Nephron progenitor cell (in vitro differentiated cells): ENCODE results near the gene SIL1.

Experiments
- DNase-seq: peaks from one replicate; pipeline ENCODE4 v3.0.0; 2021
- H3K27ac Mint-ChIP-seq: 2 replicates; pipeline ENCODE4 v1.8.0; 2021; ENCODE audit warnings: mild to moderate bottlenecking, moderate library complexity, mixed read lengths
- H3K27me3 Mint-ChIP-seq: 2 replicates; pipeline ENCODE4 v1.8.0; 2021; ENCODE audit warnings: mild to moderate bottlenecking, low read depth, mixed read lengths; ENCODE audit not compliant: poor library complexity
- H3K36me3 Mint-ChIP-seq: 2 replicates; pipeline ENCODE4 v1.8.0; 2021; ENCODE audit warnings: low read depth, mixed read lengths
- H3K4me1 Mint-ChIP-seq: 2 replicates; pipeline ENCODE4 v1.8.0; 2021; ENCODE audit warnings: mixed read lengths
- H3K4me3 Mint-ChIP-seq: 2 replicates; pipeline ENCODE4 v1.8.0; 2021; ENCODE audit warnings: mild to moderate bottlenecking, moderate library complexity, mixed read lengths
- H3K9me3 Mint-ChIP-seq: 2 replicates; pipeline ENCODE4 v1.8.0; 2021; ENCODE audit warnings: mild to moderate bottlenecking, moderate library complexity, mixed read lengths
- CTCF ChIP-seq: fragments of 200-600 bp; sonication (generic); IDR thresholded peaks from 2 replicates; pipeline ENCODE4 v1.5.0; 2021; ENCODE audit warnings: antibody characterized with exemption

The SIL1 gene

DNA sequence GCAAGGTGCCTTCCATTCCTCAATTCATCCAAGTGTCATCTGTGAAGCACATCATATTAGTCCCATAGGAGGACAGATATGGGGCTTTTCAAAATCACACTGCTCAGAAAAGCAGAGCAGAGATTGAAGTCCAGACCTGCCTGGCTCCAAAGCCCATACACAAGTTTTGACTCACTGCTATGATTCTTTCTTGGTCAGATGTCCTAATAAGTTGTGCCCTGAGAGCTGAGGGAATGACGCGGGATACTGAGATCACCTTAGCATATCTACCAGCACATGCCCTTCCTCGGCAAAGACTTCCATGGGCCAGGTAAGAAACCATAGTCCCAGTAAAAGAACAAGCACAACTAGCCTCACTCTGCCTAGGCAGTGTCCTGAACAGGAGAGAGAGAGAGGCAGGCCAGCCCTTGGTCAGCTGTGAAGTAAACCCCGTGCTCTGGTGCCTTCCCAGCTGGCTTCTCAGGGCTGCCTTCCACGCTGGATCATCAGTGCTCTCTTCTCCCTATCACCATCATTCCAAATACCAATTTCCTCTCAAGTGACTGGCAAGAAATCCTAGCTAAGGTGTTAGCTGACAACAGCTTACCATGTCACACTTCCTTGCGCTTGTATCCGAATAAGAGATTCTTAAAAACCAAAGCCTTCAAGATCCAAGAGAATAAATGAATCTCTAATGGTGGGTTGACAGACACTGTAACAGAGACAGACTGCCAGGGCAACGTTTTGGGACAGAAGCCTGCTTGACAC is 73.2 kb downstream of the SIL1 start:
- TF ChIP-seq CTCF, result no peak
- no peaks in the 10 kb centered on the region for H3K9me3 Mint-ChIP-seq
- H3K36me3 Mint-ChIP-seq, result no peaks in the 10 kb centered on the region
- H3K27me3 Mint-ChIP-seq, result no peaks in the 10 kb centered on the region
- peaks cover 6% of the 10 kb centered on the region for H3K4me1 Mint-ChIP-seq
- H3K27ac Mint-ChIP-seq, result no peak overlapping the region
- no peak for DNase-seq
- no peak overlapping the region for H3K4me3 Mint-ChIP-seq

DNA sequence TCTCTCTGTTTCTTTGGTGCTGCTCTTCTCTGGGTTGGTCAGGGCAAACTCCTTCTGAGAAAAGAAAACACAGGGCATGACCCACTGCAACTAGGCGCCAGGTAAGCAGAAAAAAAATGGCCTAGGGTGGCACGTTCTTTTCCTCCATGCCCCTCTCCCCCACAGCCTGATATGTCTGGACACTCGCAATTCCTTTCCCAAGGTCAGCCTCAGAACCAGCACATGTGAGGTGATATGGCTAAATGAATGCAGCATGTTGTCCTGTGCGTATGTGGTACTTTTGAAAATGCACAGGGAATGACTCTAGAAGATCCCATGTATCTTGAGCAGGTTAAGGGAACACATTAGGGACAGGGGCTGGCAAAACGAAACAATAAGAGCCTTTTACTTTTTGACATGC is 77.0 kb downstream of the SIL1 start:
- Mint-ChIP-seq H3K36me3 (no peaks in the 10 kb centered on the region), H3K27me3 (no peaks in the 10 kb centered on the region), H3K4me3 (no peak overlapping the region), H3K9me3 (no peaks in the 10 kb centered on the region), H3K27ac (no peak overlapping the region), H3K4me1 (peaks cover 13% of the 10 kb centered on the region)
- TF ChIP-seq CTCF, result no peak
- no peak for DNase-seq

- TF ChIP-seq CTCF, result no peak
- Mint-ChIP-seq H3K4me3 (no peak overlapping the region), H3K36me3 (no peaks in the 10 kb centered on the region), H3K4me1 (peaks cover 19% of the 10 kb centered on the region), H3K27ac (no peak overlapping the region), H3K9me3 (no peaks in the 10 kb centered on the region), H3K27me3 (no peaks in the 10 kb centered on the region)
- no peak for DNase-seq
Observed at GRCh38 chr5:139120521-139120920, 77.6 kb downstream of the SIL1 start.

- Mint-ChIP-seq H3K27ac (no peak overlapping the region), H3K36me3 (peaks cover under 1% of the 10 kb centered on the region), H3K4me1 (peaks cover 19% of the 10 kb centered on the region), H3K4me3 (no peak overlapping the region), H3K27me3 (no peaks in the 10 kb centered on the region), H3K9me3 (no peaks in the 10 kb centered on the region)
- DNase-seq, result no peak
- TF ChIP-seq CTCF, result no peak
Observed at GRCh38 chr5:139118804-139119203, 79.4 kb downstream of the SIL1 start.

GRCh38 chr5:139117342-139117884 is 80.8 kb downstream of the SIL1 start:
- peaks cover 8% of the 10 kb centered on the region for H3K36me3 Mint-ChIP-seq
- H3K4me1 Mint-ChIP-seq, result peaks cover 19% of the 10 kb centered on the region
- H3K4me3 Mint-ChIP-seq, result no peak overlapping the region
- peak overlapping the region; percentile 14 for H3K27ac Mint-ChIP-seq
- no peak for TF ChIP-seq CTCF
- peaks cover 7% of the 10 kb centered on the region for H3K9me3 Mint-ChIP-seq
- no peaks in the 10 kb centered on the region for H3K27me3 Mint-ChIP-seq
- DNase-seq, result no peak

DNA sequence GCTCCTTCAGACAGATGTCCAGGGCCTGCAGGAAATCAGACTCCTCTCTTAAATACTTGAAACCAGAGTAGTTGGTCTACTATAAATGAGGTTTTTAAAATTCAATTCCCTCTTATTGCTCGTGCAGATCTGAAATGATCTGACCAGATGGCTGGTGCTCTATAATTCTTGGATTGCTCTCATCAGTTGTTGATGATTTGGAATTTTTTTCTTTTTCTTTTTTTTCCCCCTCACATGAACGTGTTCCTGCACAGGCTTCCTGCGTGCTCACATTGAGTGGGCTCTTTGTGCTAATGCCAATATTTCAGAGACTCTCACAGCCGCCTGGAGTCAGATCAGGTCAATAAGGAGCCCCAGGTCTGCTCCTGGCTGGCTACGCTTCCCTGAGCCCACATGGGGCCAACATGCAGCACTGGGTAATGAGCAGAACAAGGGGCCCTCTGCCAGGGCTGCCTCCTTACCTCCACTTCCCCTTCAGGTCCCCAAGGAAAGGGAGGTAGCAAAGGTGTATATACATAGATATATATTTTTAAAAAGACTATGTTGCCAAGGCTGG is 82.0 kb downstream of the SIL1 start:
- peaks cover 13% of the 10 kb centered on the region for H3K9me3 Mint-ChIP-seq
- H3K27ac Mint-ChIP-seq, result no peak overlapping the region
- DNase-seq, result no peak
- H3K27me3 Mint-ChIP-seq, result no peaks in the 10 kb centered on the region
- H3K4me3 Mint-ChIP-seq, result no peak overlapping the region
- peaks cover 15% of the 10 kb centered on the region for H3K36me3 Mint-ChIP-seq
- H3K4me1 Mint-ChIP-seq, result peaks cover 23% of the 10 kb centered on the region
- TF ChIP-seq CTCF, result no peak
